ENCODE measurements around the gene MIDN.

The MIDN gene

GRCh38 chr19:1272423-1273262, 24.3 kb downstream of the MIDN start:
- H3K4me3 ChIP-seq (ENCODE audit: low read length), result no peak overlapping the region
- no peak for TF ChIP-seq CTCF (conservative IDR thresholded peaks at IDR 0.05; ENCODE audit: low read length)
- no peak for DNase-seq (ENCODE audit: low read depth)

GRCh38 chr19:1273263-1274041, 25.1 kb downstream of the MIDN start:
- DNase-seq (ENCODE audit: low read depth), result no peak
- TF ChIP-seq CTCF (conservative IDR thresholded peaks at IDR 0.05; ENCODE audit: low read length), result no peak
- no peak overlapping the region for H3K4me3 ChIP-seq (ENCODE audit: low read length)

GRCh38 chr19:1274081-1274851, 25.9 kb downstream of the MIDN start:
- H3K4me3 ChIP-seq (ENCODE audit: low read length), result peak overlapping the region; percentile 45
- no peak for TF ChIP-seq CTCF (conservative IDR thresholded peaks at IDR 0.05; ENCODE audit: low read length)
- DNase-seq (ENCODE audit: low read depth), result no peak

- DNase-seq (ENCODE audit: low read depth), result no peak
- peak overlapping the region; percentile 45 for H3K4me3 ChIP-seq (ENCODE audit: low read length)
- TF ChIP-seq CTCF (conservative IDR thresholded peaks at IDR 0.05; ENCODE audit: low read length), result no peak
Measured at GRCh38 chr19:1274852-1275259, 26.5 kb downstream of the MIDN start.

GRCh38 chr19:1275260-1275975, 27.0 kb downstream of the MIDN start, which contains the start of gene FAM174C:
Gene FAM174C, plus strand, starts transcription at chr19:1275530. Its CDS starts 20 bp downstream, at chr19:1275550.
- peak; percentile 96 for DNase-seq (ENCODE audit: low read depth)
- TF ChIP-seq CTCF (conservative IDR thresholded peaks at IDR 0.05; ENCODE audit: low read length), result no peak
- H3K4me3 ChIP-seq (ENCODE audit: low read length), result peak within 1 kb of the TSS; percentile 72

- no peak for DNase-seq (ENCODE audit: low read depth)
- peak overlapping the region; percentile 72 for H3K4me3 ChIP-seq (ENCODE audit: low read length)
- no peak for TF ChIP-seq CTCF (conservative IDR thresholded peaks at IDR 0.05; ENCODE audit: low read length)
Measured at GRCh38 chr19:1275976-1276627, 27.7 kb downstream of the MIDN start.

Data from AG10803 (cell line).